Measurements from ENCODE around the gene SLC28A3. TPM values are rescaled to one million over a fixed set of nuclear protein-coding genes. Genes with fewer than 3 reads are reported as not detected.
A peak's percentile ranks its signal among the peaks of the same experiment; 100 is the strongest.
"Not testable (repeated sequence)": the region's sequence is repeated elsewhere in the genome, so short reads cannot be mapped to it uniquely, and the experiment has no call there.

Gene SLC28A3
- under 1 TPM; 0.08 to 0.11 (median 0.08) TPM for total RNA-seq

- H3K27me3 Mint-ChIP-seq (ENCODE audit: low read depth) = peaks cover 2% of the 10 kb centered on the region
- ATAC-seq = no peak
Observed at GRCh38 chr9:84340535-84340934, at the start of gene SLC28A3. TSS of gene SLC28A3 (minus strand) at chr9:84340758. CDS start at chr9:84340633, 125 bp downstream.

GRCh38 chr9:84390254-84390653 lies 49.7 kb upstream of the SLC28A3 start:
- peak; percentile 43 to 50 for ATAC-seq
- DNase-seq = not testable (repeated sequence)

More at GRCh38 chr9:84340535-84340934, at the start of gene SLC28A3:
- no peak within 1 kb of the TSS for H3K4me3 Mint-ChIP-seq
- no peaks in the 10 kb centered on the region for H3K36me3 Mint-ChIP-seq (ENCODE audit: insufficient read depth)
- no peaks in the 10 kb centered on the region for H3K4me1 Mint-ChIP-seq (ENCODE audit: low read depth)
- DNase-seq = no peak
- no peaks in the 10 kb centered on the region for H3K9me3 Mint-ChIP-seq

GRCh38 chr9:84387821-84388220 lies 47.3 kb upstream of the SLC28A3 start:
- Mint-ChIP-seq H3K4me1 (ENCODE audit: low read depth) (no peaks in the 10 kb centered on the region), H3K36me3 (ENCODE audit: insufficient read depth) (no peaks in the 10 kb centered on the region), H3K4me3 (no peak overlapping the region), H3K27me3 (ENCODE audit: low read depth) (peaks cover 5% of the 10 kb centered on the region), H3K9me3 (no peaks in the 10 kb centered on the region)
- ATAC-seq = no peak
- DNase-seq = no peak

More at GRCh38 chr9:84390254-84390653, 49.7 kb upstream of the SLC28A3 start:
- H3K4me1 Mint-ChIP-seq (ENCODE audit: low read depth); H3K27me3 Mint-ChIP-seq (ENCODE audit: low read depth); H3K36me3 Mint-ChIP-seq (ENCODE audit: insufficient read depth); H3K9me3 Mint-ChIP-seq; H3K4me3 Mint-ChIP-seq: not testable (repeated sequence)

- Mint-ChIP-seq H3K4me1 (ENCODE audit: low read depth) (no peaks in the 10 kb centered on the region), H3K9me3 (no peaks in the 10 kb centered on the region), H3K36me3 (ENCODE audit: insufficient read depth) (no peaks in the 10 kb centered on the region), H3K27me3 (ENCODE audit: low read depth) (peaks cover 2% of the 10 kb centered on the region), H3K4me3 (no peak overlapping the region)
- ATAC-seq (no peak), DNase-seq (no peak)
Observed at GRCh38 chr9:84386753-84387152, 46.2 kb upstream of the SLC28A3 start.

- H3K4me3 Mint-ChIP-seq = no peak overlapping the region
- no peaks in the 10 kb centered on the region for H3K9me3 Mint-ChIP-seq
- H3K27me3 Mint-ChIP-seq (ENCODE audit: low read depth) = peaks cover 2% of the 10 kb centered on the region
- H3K4me1 Mint-ChIP-seq (ENCODE audit: low read depth) = no peaks in the 10 kb centered on the region
- ATAC-seq (no peak), DNase-seq (no peak)
- H3K36me3 Mint-ChIP-seq (ENCODE audit: insufficient read depth) = no peaks in the 10 kb centered on the region
Observed at GRCh38 chr9:84385386-84386040, 45.0 kb upstream of the SLC28A3 start.

- no peaks in the 10 kb centered on the region for H3K36me3 Mint-ChIP-seq (ENCODE audit: insufficient read depth)
- no peak for DNase-seq
- H3K4me3 Mint-ChIP-seq = no peak overlapping the region
- no peak for ATAC-seq
- H3K27me3 Mint-ChIP-seq (ENCODE audit: low read depth) = peaks cover 2% of the 10 kb centered on the region
- H3K4me1 Mint-ChIP-seq (ENCODE audit: low read depth) = no peaks in the 10 kb centered on the region
- no peaks in the 10 kb centered on the region for H3K9me3 Mint-ChIP-seq
Observed at GRCh38 chr9:84384617-84385016, 44.1 kb upstream of the SLC28A3 start.

- no peaks in the 10 kb centered on the region for H3K4me1 Mint-ChIP-seq (ENCODE audit: low read depth)
- no peaks in the 10 kb centered on the region for H3K36me3 Mint-ChIP-seq (ENCODE audit: insufficient read depth)
- no peaks in the 10 kb centered on the region for H3K9me3 Mint-ChIP-seq
- ATAC-seq (no peak), DNase-seq (no peak)
- H3K4me3 Mint-ChIP-seq = no peak overlapping the region
- H3K27me3 Mint-ChIP-seq (ENCODE audit: low read depth) = peaks cover 2% of the 10 kb centered on the region
Observed at GRCh38 chr9:84383178-84383577, 42.6 kb upstream of the SLC28A3 start.

- no peaks in the 10 kb centered on the region for H3K9me3 Mint-ChIP-seq
- H3K4me3 Mint-ChIP-seq = no peak overlapping the region
- H3K4me1 Mint-ChIP-seq (ENCODE audit: low read depth) = no peaks in the 10 kb centered on the region
- ATAC-seq (no peak), DNase-seq (no peak)
- H3K27me3 Mint-ChIP-seq (ENCODE audit: low read depth) = peaks cover 2% of the 10 kb centered on the region
- no peaks in the 10 kb centered on the region for H3K36me3 Mint-ChIP-seq (ENCODE audit: insufficient read depth)
Observed at GRCh38 chr9:84382720-84383119, 42.2 kb upstream of the SLC28A3 start.

- no peak for DNase-seq
- H3K9me3 Mint-ChIP-seq = no peaks in the 10 kb centered on the region
- H3K36me3 Mint-ChIP-seq (ENCODE audit: insufficient read depth) = no peaks in the 10 kb centered on the region
- H3K27me3 Mint-ChIP-seq (ENCODE audit: low read depth) = peaks cover 2% of the 10 kb centered on the region
- H3K4me1 Mint-ChIP-seq (ENCODE audit: low read depth) = no peaks in the 10 kb centered on the region
- ATAC-seq = no peak
- H3K4me3 Mint-ChIP-seq = no peak overlapping the region
Observed at GRCh38 chr9:84381508-84381907, 41.0 kb upstream of the SLC28A3 start.

GRCh38 chr9:84379740-84380139 lies 39.2 kb upstream of the SLC28A3 start:
- Mint-ChIP-seq H3K4me1 (ENCODE audit: low read depth) (no peaks in the 10 kb centered on the region), H3K9me3 (no peaks in the 10 kb centered on the region), H3K36me3 (ENCODE audit: insufficient read depth) (no peaks in the 10 kb centered on the region), H3K4me3 (no peak overlapping the region), H3K27me3 (ENCODE audit: low read depth) (peaks cover 2% of the 10 kb centered on the region)
- ATAC-seq (no peak), DNase-seq (no peak)

GRCh38 chr9:84375954-84376353 lies 35.4 kb upstream of the SLC28A3 start:
- Mint-ChIP-seq H3K36me3 (ENCODE audit: insufficient read depth) (no peaks in the 10 kb centered on the region), H3K4me3 (no peak overlapping the region), H3K9me3 (no peaks in the 10 kb centered on the region), H3K4me1 (ENCODE audit: low read depth) (no peaks in the 10 kb centered on the region), H3K27me3 (ENCODE audit: low read depth) (peaks cover 5% of the 10 kb centered on the region)
- DNase-seq = no peak
- no peak for ATAC-seq

GRCh38 chr9:84374516-84374915 lies 34.0 kb upstream of the SLC28A3 start:
- ATAC-seq = no peak
- no peaks in the 10 kb centered on the region for H3K4me1 Mint-ChIP-seq (ENCODE audit: low read depth)
- no peaks in the 10 kb centered on the region for H3K36me3 Mint-ChIP-seq (ENCODE audit: insufficient read depth)
- peaks cover 5% of the 10 kb centered on the region for H3K27me3 Mint-ChIP-seq (ENCODE audit: low read depth)
- DNase-seq = no peak
- no peaks in the 10 kb centered on the region for H3K9me3 Mint-ChIP-seq
- no peak overlapping the region for H3K4me3 Mint-ChIP-seq

- H3K9me3 Mint-ChIP-seq = no peaks in the 10 kb centered on the region
- no peaks in the 10 kb centered on the region for H3K4me1 Mint-ChIP-seq (ENCODE audit: low read depth)
- H3K27me3 Mint-ChIP-seq (ENCODE audit: low read depth) = peaks cover 5% of the 10 kb centered on the region
- DNase-seq (no peak), ATAC-seq (no peak)
- H3K36me3 Mint-ChIP-seq (ENCODE audit: insufficient read depth) = no peaks in the 10 kb centered on the region
- H3K4me3 Mint-ChIP-seq = no peak overlapping the region
Observed at GRCh38 chr9:84374013-84374412, 33.5 kb upstream of the SLC28A3 start.

- no peak for ATAC-seq
- Mint-ChIP-seq H3K4me1 (ENCODE audit: low read depth) (no peaks in the 10 kb centered on the region), H3K9me3 (no peaks in the 10 kb centered on the region), H3K4me3 (no peak overlapping the region), H3K36me3 (ENCODE audit: insufficient read depth) (no peaks in the 10 kb centered on the region), H3K27me3 (ENCODE audit: low read depth) (peaks cover 5% of the 10 kb centered on the region)
- DNase-seq = no peak
Observed at GRCh38 chr9:84371737-84372136, 31.2 kb upstream of the SLC28A3 start.

- DNase-seq (no peak), ATAC-seq (no peak)
- no peaks in the 10 kb centered on the region for H3K4me1 Mint-ChIP-seq (ENCODE audit: low read depth)
- no peaks in the 10 kb centered on the region for H3K36me3 Mint-ChIP-seq (ENCODE audit: insufficient read depth)
- peaks cover 6% of the 10 kb centered on the region for H3K9me3 Mint-ChIP-seq
- H3K27me3 Mint-ChIP-seq (ENCODE audit: low read depth) = peaks cover 2% of the 10 kb centered on the region
- no peak overlapping the region for H3K4me3 Mint-ChIP-seq
Observed at GRCh38 chr9:84368601-84369000, 28.0 kb upstream of the SLC28A3 start.
